IMR-90 (cell line): Measurements from ENCODE around the gene UBL4A. TPM values are rescaled to one million over a fixed set of nuclear protein-coding genes. Genes with fewer than 3 reads are reported as not detected.

Experiments used
- ATAC-seq: fragments of 200-7000 bp; cut with Tn5 transposase; 2 replicates; pipeline ENCODE4 v1.9.1; 2020; ENCODE audit warnings: low read depth, mild to moderate bottlenecking, moderate library complexity
- BruUV-seq: library from RNA; stranded (reverse); fragments of 400-500 nt; replicated peaks from 2 replicates; lab custom pipeline; 2021; lab: Mats Ljungman, UMichigan
- CTCF ChIA-PET: fragments of 300-600 bp; formaldehyde crosslinking; extraction: SDS; loops from one replicate; lab custom pipeline; 2021; ENCODE audit warnings: antibody characterized with exemption; lab: Yijun Ruan, JAX
- POLR2A ChIA-PET: fragments of 300-600 bp; sonication (Branson Sonifier 250); formaldehyde crosslinking; loops from one replicate; lab custom pipeline; 2022; ENCODE audit warnings: antibody characterized with exemption; ENCODE audit not compliant: unreplicated experiment; lab: Charles Lee
- DNase-seq: peaks from one replicate; pipeline ENCODE4 v3.0.0; 2013
- H2AFZ ChIP-seq: replicated peaks from 2 replicates; pipeline ENCODE3; 2013; ENCODE audit warnings: low read length, mild to moderate bottlenecking; ENCODE audit not compliant: poor library complexity
- H2AK5ac ChIP-seq: 2 replicates; pipeline ENCODE4 v1.6.1; 2013; ENCODE audit warnings: low read depth, low read length, inconsistent platforms
- H2AK9ac ChIP-seq: replicated peaks from 2 replicates; pipeline ENCODE3; 2013; ENCODE audit warnings: mild to moderate bottlenecking, low read depth, low read length, moderate library complexity; ENCODE audit not compliant: poor library complexity
- H2BK120ac ChIP-seq: 2 replicates; pipeline ENCODE4 v1.6.1; 2013; ENCODE audit warnings: low read depth, low read length, inconsistent platforms
- H2BK15ac ChIP-seq: 3 replicates; pipeline ENCODE4 v1.6.1; 2013; ENCODE audit warnings: low read depth, low read length, inconsistent platforms
- H2BK20ac ChIP-seq: 2 replicates; pipeline ENCODE4 v1.6.1; 2013; ENCODE audit warnings: low read depth, mild to moderate bottlenecking, inconsistent platforms, low read length, moderate library complexity
- H2BK5ac ChIP-seq: 2 replicates; pipeline ENCODE4 v1.6.1; 2013; ENCODE audit warnings: mild to moderate bottlenecking, low read depth, low read length, inconsistent platforms; ENCODE audit not compliant: poor library complexity, severe bottlenecking
- H3K14ac ChIP-seq: replicated peaks from 2 replicates; pipeline ENCODE4 v1.6.1; 2013; ENCODE audit warnings: low read depth, low read length, inconsistent platforms
- H3K18ac ChIP-seq: 2 replicates; pipeline ENCODE4 v1.6.1; 2013; ENCODE audit warnings: low read depth, low read length, control low read depth
- H3K23ac ChIP-seq: 2 replicates; pipeline ENCODE4 v1.6.1; 2013; ENCODE audit warnings: low read depth, low read length, inconsistent platforms
- H3K27ac ChIP-seq: 2 replicates; pipeline ENCODE4 v1.5.1; 2013; ENCODE audit warnings: mild to moderate bottlenecking, control low read depth, low read length; ENCODE audit not compliant: insufficient read depth
- H3K27me3 ChIP-seq: 2 replicates; pipeline ENCODE4 v1.6.1; 2013; ENCODE audit warnings: low read length; ENCODE audit not compliant: control insufficient read depth, insufficient read depth
- H3K36me3 ChIP-seq: 2 replicates; pipeline ENCODE4 v1.6.1; 2013; ENCODE audit warnings: low read length, mixed read lengths; ENCODE audit not compliant: control insufficient read depth, insufficient read depth
- H3K4ac ChIP-seq: 2 replicates; pipeline ENCODE4 v1.6.1; 2013; ENCODE audit warnings: low read depth, low read length, inconsistent platforms
- H3K4me1 ChIP-seq: 2 replicates; pipeline ENCODE4 v1.6.1; 2013; ENCODE audit warnings: low read length, mixed read lengths; ENCODE audit not compliant: control insufficient read depth, insufficient read depth
- H3K4me2 ChIP-seq: 2 replicates; pipeline ENCODE4 v1.6.1; 2013; ENCODE audit warnings: low read depth, mild to moderate bottlenecking, control low read depth, low read length, moderate library complexity
- H3K4me3 ChIP-seq: 2 replicates; pipeline ENCODE4 v1.5.1; 2013; ENCODE audit warnings: low read depth, mild to moderate bottlenecking, control low read depth, low read length, moderate library complexity; ENCODE audit not compliant: insufficient read depth
- H3K56ac ChIP-seq: 2 replicates; pipeline ENCODE4 v1.6.1; 2013; ENCODE audit warnings: low read length, inconsistent platforms; ENCODE audit not compliant: insufficient read depth; ENCODE audit errors: extremely low read depth
- H3K79me1 ChIP-seq, 2 experiments: 2 replicates each; pipeline ENCODE4 v1.6.1; 2013; ENCODE audit warnings: low read length in 2 of 2, inconsistent platforms in 1 of 2, low read depth in 1 of 2
- H3K9ac ChIP-seq: 2 replicates; pipeline ENCODE4 v1.6.1; 2013; ENCODE audit warnings: low read depth, low read length, control low read depth
- H3K9me1 ChIP-seq: 2 replicates; pipeline ENCODE4 v1.6.1; 2013; ENCODE audit warnings: low read length, inconsistent platforms; ENCODE audit not compliant: insufficient read depth
- H3K9me3 ChIP-seq: 2 replicates; pipeline ENCODE4 v1.6.1; 2013; ENCODE audit warnings: low read length; ENCODE audit not compliant: control insufficient read depth, insufficient read depth
- H4K20me1 ChIP-seq: 2 replicates; pipeline ENCODE4 v1.6.1; 2013; ENCODE audit warnings: low read length, inconsistent platforms; ENCODE audit not compliant: insufficient read depth
- H4K5ac ChIP-seq: 2 replicates; pipeline ENCODE4 v1.6.1; 2013; ENCODE audit warnings: mild to moderate bottlenecking, low read depth, low read length, control low read depth
- H4K8ac ChIP-seq, 2 experiments: 2 replicates each; pipeline ENCODE4 v1.6.1; 2013; ENCODE audit warnings: low read depth in 2 of 2, low read length in 2 of 2, control low read depth in 1 of 2, inconsistent platforms in 1 of 2
- H4K91ac ChIP-seq: 2 replicates; pipeline ENCODE4 v1.6.1; 2013; ENCODE audit warnings: low read depth, low read length, inconsistent platforms; ENCODE audit not compliant: insufficient read depth
- BHLHE40 ChIP-seq: fragments of 150-350 bp; IDR thresholded peaks from 2 replicates; pipeline ENCODE4 v1.6.1; 2016; ENCODE audit warnings: mild to moderate bottlenecking, low read depth, low read length
- CEBPB ChIP-seq: IDR thresholded peaks from 2 replicates; pipeline ENCODE4 v1.6.1; 2012; ENCODE audit warnings: low read depth, low read length, improper control_type of control experiment
- MAFK ChIP-seq: IDR thresholded peaks from 2 replicates; pipeline ENCODE4 v1.6.1; 2012; ENCODE audit warnings: low read depth, low read length, improper control_type of control experiment
- NFE2L2 ChIP-seq: fragments of 150-350 bp; IDR thresholded peaks from 2 replicates; pipeline ENCODE4 v1.6.1; 2016; ENCODE audit warnings: low read depth, mild to moderate bottlenecking, low read length
- POLR2A ChIP-seq: IDR thresholded peaks from 2 replicates; pipeline ENCODE4 v1.6.1; 2012; ENCODE audit warnings: mild to moderate bottlenecking, low read depth, low read length
- WGBS, 2 experiments: methylation state at CpG; one replicate each; pipeline versions ENCODE4 v1.1.5 to v1.1.7; 2013; ENCODE audit warnings: missing lambda C conversion rate in 2 of 2; ENCODE audit not compliant: insufficient read length in 1 of 2; ENCODE audit errors: extremely low coverage in 2 of 2; 5-methylcytosine and 5-hydroxymethylcytosine counted together
- dilution Hi-C: fragments of 300-500 bp; cut with HindIII; formaldehyde crosslinking; loops from one replicate; pipeline ENCODE4 v1.14.3; 2018; ENCODE audit warnings: low sequenced_read_pairs; ENCODE audit not compliant: unreplicated experiment
- in situ Hi-C: fragments of 300-500 bp; cut with MboI; formaldehyde crosslinking; loops from 3 replicates; pipeline ENCODE4 v1.14.3; 2019; ENCODE audit warnings: low sequenced_read_pairs, inconsistent platforms, mixed read lengths
- intact Hi-C: fragments of 100-400 bp; cut with micrococcal nuclease; formaldehyde crosslinking; loops from 2 replicates; pipeline ENCODE4 v1.10.0; 2022
- polyA plus RNA-seq, 3 experiments: library from polyadenylated mRNA; depleted of rRNA; stranded (reverse); fragments of >200 nt; gene quantifications; 2 replicates each; pipeline ENCODE4 v1.2.3, GENCODE V29; 2012; ENCODE audit warnings: low replicate concordance in 1 of 3
- total RNA-seq: library from RNA; depleted of rRNA; stranded (reverse); fragments of >200 nt; gene quantifications from 2 replicates; pipeline ENCODE4 v1.2.3, GENCODE V29; 2012

The UBL4A gene
- total and polyA plus RNA-seq, 2 of the 4 experiments (the other 2 are of a cell fraction), result 24.6 to 28.3 TPM

- TF ChIP-seq CEBPB, result no peak
- no peak for TF ChIP-seq MAFK
- TF ChIP-seq NFE2L2, result no peak
- TF ChIP-seq BHLHE40, result no peak
- TF ChIP-seq POLR2A, result no peak
- Histone ChIP-seq H3K79me1 (peaks cover 0 to 17% of the 10 kb centered on the region in 2 experiments; a peak in 1 of 4 replicates), H2AFZ (no peak overlapping the region), H4K20me1 (peaks cover 14% of the 10 kb centered on the region), H2BK120ac (no peak overlapping the region), H2BK5ac (no peak overlapping the region), H3K9me3 (no peaks in the 10 kb centered on the region; the same call in 1 of the 2 replicates), H2AK9ac (no peak overlapping the region), H3K4me3 (no peak overlapping the region), H4K8ac (no peak overlapping the region), H3K27ac (no peak overlapping the region), H3K4me2 (no peak overlapping the region), H3K27me3 (no peaks in the 10 kb centered on the region), H3K23ac (no peak overlapping the region), H3K14ac (no peak overlapping the region), H4K91ac (no peak overlapping the region), H3K56ac (no peak overlapping the region), H4K5ac (no peak overlapping the region), H2BK15ac (no peak overlapping the region), H3K9ac (no peak overlapping the region), H3K9me1 (no peaks in the 10 kb centered on the region), H2AK5ac (no peak overlapping the region), H3K36me3 (peaks cover 42% of the 10 kb centered on the region), H3K4ac (no peak overlapping the region), H2BK20ac (no peak overlapping the region), H3K4me1 (peaks cover 6% of the 10 kb centered on the region), H3K18ac (no peak overlapping the region)
- ATAC-seq (no peak), DNase-seq (no peak)
- in situ Hi-C loops, result no loop called here
- no TSS peak for BruUV-seq
- ChIA-PET CTCF (no interaction called here), POLR2A (no interaction called here)
- 92% methylated on average over 6 of the region's 18 CpGs; no CpG with 5 or more reads in 1 of the 2 experiments for WGBS, 2 experiments
- intact Hi-C loops, result no loop called here
- dilution Hi-C loops, result no loop called here
Measured at GRCh38 chrX:154439841-154440240, 46.6 kb downstream of the UBL4A start.
